ELR (cell line): ENCODE data around the gene TEFM.
A peak's percentile ranks its signal among the peaks of the same experiment; 100 is the strongest.
"Not testable (repeated sequence)": the region's sequence is repeated elsewhere in the genome, so short reads cannot be mapped to it uniquely, and the experiment has no call there.

Experiments
- DNase-seq: peaks from one replicate; pipeline ENCODE4 v3.0.0-alpha.2; 2015; ENCODE audit warnings: low read depth

TEFM gene

GRCh38 chr17:30920683-30921543, 14.9 kb upstream of the TEFM start:
- DNase-seq: peak; percentile 21

- peak; percentile 69 for DNase-seq
Measured at GRCh38 chr17:30920282-30920681, 14.2 kb upstream of the TEFM start.

GRCh38 chr17:30917050-30917449, 11.0 kb upstream of the TEFM start:
- DNase-seq: no peak

GRCh38 chr17:30915833-30916611, 10.0 kb upstream of the TEFM start:
- DNase-seq: no peak

- no peak for DNase-seq
Measured at GRCh38 chr17:30913955-30914354, 7.9 kb upstream of the TEFM start.

- DNase-seq: not testable (repeated sequence)
Measured at GRCh38 chr17:30910151-30910550, 4.1 kb upstream of the TEFM start.

GRCh38 chr17:30908717-30909420, 2.8 kb upstream of the TEFM start:
- no peak for DNase-seq

- DNase-seq: peak; percentile 39
Measured at GRCh38 chr17:30905742-30906100, 317 bp downstream of the TEFM start.

- no peak for DNase-seq
Measured at GRCh38 chr17:30897311-30897710, 8.7 kb downstream of the TEFM start.

GRCh38 chr17:30894236-30894635, 11.8 kb downstream of the TEFM start:
- DNase-seq: no peak

GRCh38 chr17:30886187-30886586, 19.9 kb downstream of the TEFM start:
- DNase-seq: no peak

- DNase-seq: no peak
Measured at GRCh38 chr17:30869005-30869404, 37.0 kb downstream of the TEFM start.

- no peak for DNase-seq
Measured at GRCh38 chr17:30864636-30865035, 41.4 kb downstream of the TEFM start.

- peak; percentile 8 for DNase-seq
Measured at GRCh38 chr17:30858556-30859250, 47.3 kb downstream of the TEFM start.

GRCh38 chr17:30854146-30854545, 51.9 kb downstream of the TEFM start:
- no peak for DNase-seq
